Peyer's patch (tissue), 4 donors: ENCODE measurements around the gene GFPT2.

Source experiments
- POLR2A ChIP-seq, 2 donors: fragments of 450-650 bp; IDR thresholded peaks; one replicate each; pipeline ENCODE4 v1.5.1; 2017; ENCODE audit warnings: antibody characterized with exemption in 2 of 2, mild to moderate bottlenecking in 2 of 2, moderate library complexity in 2 of 2
- TF ChIP-seq, protein P1 (sequence below), 6 experiments: fragments of 450-650 bp in 4 of 6; fragments of 200-600 bp in 2 of 6; sonication (generic) in 1 of 6; IDR thresholded peaks; one replicate each; pipeline ENCODE4 v1.5.1; 2017 to 2019; ENCODE audit warnings: antibody characterized with exemption in 6 of 6, mild to moderate bottlenecking in 3 of 6, moderate library complexity in 1 of 6

DNA sequence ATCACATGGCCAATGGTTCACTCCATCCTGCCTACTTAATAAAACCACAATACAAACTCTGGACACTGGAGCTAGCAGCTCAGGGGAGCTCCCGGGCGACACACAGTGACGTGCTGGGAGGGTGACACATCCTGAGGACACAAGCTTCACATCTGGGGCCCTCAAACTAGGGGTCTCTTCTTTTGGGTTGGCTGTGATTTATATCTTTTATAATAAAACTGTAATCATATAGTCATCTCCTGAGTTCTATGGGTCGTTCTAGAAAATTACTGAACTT lies 49.2 kb downstream of the GFPT2 start:
- TF ChIP-seq, protein P1, sequence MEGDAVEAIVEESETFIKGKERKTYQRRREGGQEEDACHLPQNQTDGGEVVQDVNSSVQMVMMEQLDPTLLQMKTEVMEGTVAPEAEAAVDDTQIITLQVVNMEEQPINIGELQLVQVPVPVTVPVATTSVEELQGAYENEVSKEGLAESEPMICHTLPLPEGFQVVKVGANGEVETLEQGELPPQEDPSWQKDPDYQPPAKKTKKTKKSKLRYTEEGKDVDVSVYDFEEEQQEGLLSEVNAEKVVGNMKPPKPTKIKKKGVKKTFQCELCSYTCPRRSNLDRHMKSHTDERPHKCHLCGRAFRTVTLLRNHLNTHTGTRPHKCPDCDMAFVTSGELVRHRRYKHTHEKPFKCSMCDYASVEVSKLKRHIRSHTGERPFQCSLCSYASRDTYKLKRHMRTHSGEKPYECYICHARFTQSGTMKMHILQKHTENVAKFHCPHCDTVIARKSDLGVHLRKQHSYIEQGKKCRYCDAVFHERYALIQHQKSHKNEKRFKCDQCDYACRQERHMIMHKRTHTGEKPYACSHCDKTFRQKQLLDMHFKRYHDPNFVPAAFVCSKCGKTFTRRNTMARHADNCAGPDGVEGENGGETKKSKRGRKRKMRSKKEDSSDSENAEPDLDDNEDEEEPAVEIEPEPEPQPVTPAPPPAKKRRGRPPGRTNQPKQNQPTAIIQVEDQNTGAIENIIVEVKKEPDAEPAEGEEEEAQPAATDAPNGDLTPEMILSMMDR (IDR thresholded peaks at IDR 0.05): no peak
- TF ChIP-seq POLR2A (IDR thresholded peaks at IDR 0.05): no peak
